Measurements from ENCODE around the gene TARBP1. TPM values are rescaled to one million over a fixed set of nuclear protein-coding genes. Genes with fewer than 3 reads are reported as not detected.

Gene TARBP1
- polyA plus RNA-seq, 2 of the 4 experiments (the other 2 are of a cell fraction), result 22.4 to 41.1 TPM

- no peak for DNase-seq (ENCODE audit: low read depth in 1 of 2, low spot score in 1 of 2)
- peaks cover 5% of the 10 kb centered on the region; the same call in 1 of the 3 replicates for H3K4me1 ChIP-seq
- no peak overlapping the region for H3K4me3 ChIP-seq
- no peak overlapping the region for H3K4me2 ChIP-seq
- H3K9me3 ChIP-seq, result no peaks in the 10 kb centered on the region
- ATAC-seq, result no peak
- no peak overlapping the region for H3K27ac ChIP-seq
- WGBS (ENCODE audit: missing lambda C conversion rate), result 80% methylated on average over 17 of the region's 17 CpGs
- CTCF ChIA-PET, result interaction anchor here (0.6 to 5.8 kb wide), 6 partner anchors 11 to 611 kb away, joined by 3 to 40 read pairs (median 6); no protein-coding TSS in a partner anchor
- POLR2A ChIA-PET, result no interaction called here
- FAIRE-seq, result no peak
- no peak for TF ChIP-seq TP53 (CRISPR knock-in tag; IDR thresholded peaks at IDR 0.05)
- no peak for TF ChIP-seq ZFP36 (IDR thresholded peaks at IDR 0.05; ENCODE audit: borderline replicate concordance, partially characterized antibody)
These were observed 6.2 kb upstream of the TARBP1 start for GRCh38 chr1:234484991-234485739.

- ChIA-PET CTCF (interaction anchor here (0.6 to 5.1 kb wide), 6 partner anchors 12 to 610 kb away, joined by 3 to 31 read pairs (median 4); no protein-coding TSS in a partner anchor), POLR2A (interaction anchor here (0.7 kb wide), 1 partner anchor 1020 kb away, joined by 5 read pairs; no protein-coding TSS in a partner anchor)
- Histone ChIP-seq H3K4me3 (no peak overlapping the region), H3K4me2 (no peak overlapping the region), H3K9me3 (no peaks in the 10 kb centered on the region), H3K4me1 (peaks cover 5% of the 10 kb centered on the region; the same call in 1 of the 3 replicates), H3K27ac (no peak overlapping the region)
- TF ChIP-seq MAX (IDR thresholded peaks at IDR 0.05) (no peak), ELK1 (IDR thresholded peaks at IDR 0.05; ENCODE audit: low read depth, low read length) (no peak), RNF2 (IDR thresholded peaks at IDR 0.05; ENCODE audit: borderline replicate concordance, low read depth) (no peak), NPAS2 (CRISPR knock-in tag; IDR thresholded peaks at IDR 0.05; ENCODE audit: borderline replicate concordance) (no peak), CHD2 (IDR thresholded peaks at IDR 0.05; ENCODE audit: low read length, partially characterized antibody) (no peak), RARB (CRISPR knock-in tag; IDR thresholded peaks at IDR 0.05) (no peak), RAD21 (conservative IDR thresholded peaks at IDR 0.05 in 1 of 2, IDR thresholded peaks at IDR 0.05 in 1 of 2) (no peak), MAFK (IDR thresholded peaks at IDR 0.05; ENCODE audit: partially characterized antibody) (no peak), FOSL2 (IDR thresholded peaks at IDR 0.05) (no peak), FOSL2 (CRISPR knock-in tag; IDR thresholded peaks at IDR 0.05) (no peak), EHF (CRISPR knock-in tag; IDR thresholded peaks at IDR 0.05) (no peak), HOXB5 (CRISPR knock-in tag; IDR thresholded peaks at IDR 0.05) (no peak), BCL3 (IDR thresholded peaks at IDR 0.05) (no peak), CTCF (IDR thresholded peaks at IDR 0.05) (no peak), ZC3H11A (IDR thresholded peaks at IDR 0.05) (no peak), RCOR1 (IDR thresholded peaks at IDR 0.05; ENCODE audit: low read depth, low read length) (no peak), SREBF2 (IDR thresholded peaks at IDR 0.05) (no peak), PBX3 (IDR thresholded peaks at IDR 0.05) (no peak), FOXS1 (CRISPR knock-in tag; IDR thresholded peaks at IDR 0.05) (no peak), MYC (IDR thresholded peaks at IDR 0.05; ENCODE audit: borderline replicate concordance, low read length) (no peak)
- FAIRE-seq, result no peak
- ATAC-seq, result no peak
- WGBS (ENCODE audit: missing lambda C conversion rate), result 38% methylated on average over 3 of the region's 3 CpGs
- DNase-seq (ENCODE audit: low read depth in 1 of 2, low spot score in 1 of 2), result no peak
These were observed 5.2 kb upstream of the TARBP1 start for GRCh38 chr1:234484218-234484617.
